Measurements from ENCODE around the gene KRAS.

The KRAS gene

GRCh38 chr12:25186038-25186787 lies 64.5 kb downstream of the KRAS start:
- Histone ChIP-seq H3K9ac (ENCODE audit: low read depth in 1 of 2, low read length in 2 of 2) (no peak overlapping the region), H3K4me1 (ENCODE audit: control insufficient read depth in 1 of 2, insufficient read depth in 2 of 2, low read length in 2 of 2) (no peaks in the 10 kb centered on the region), H3K4me3 (ENCODE audit: low read depth in 1 of 2, low read length in 2 of 2) (no peak overlapping the region), H3K9me3 (ENCODE audit: control insufficient read depth in 1 of 2, low read length in 2 of 2) (no peaks in the 10 kb centered on the region), H3K27me3 (ENCODE audit: control insufficient read depth in 1 of 2, insufficient read depth in 2 of 2, low read length in 2 of 2) (no peaks in the 10 kb centered on the region), H3K27ac (ENCODE audit: low read depth, low read length) (no peak overlapping the region), H3K36me3 (ENCODE audit: control insufficient read depth in 1 of 2, insufficient read depth in 2 of 2, low read length in 2 of 2) (no peaks in the 10 kb centered on the region)

- no peaks in the 10 kb centered on the region for H3K4me1 ChIP-seq (ENCODE audit: control insufficient read depth in 1 of 2, insufficient read depth in 2 of 2, low read length in 2 of 2)
- no peak overlapping the region for H3K4me3 ChIP-seq (ENCODE audit: low read depth in 1 of 2, low read length in 2 of 2)
These were observed 66.6 kb downstream of the KRAS start for GRCh38 chr12:25184132-25184531.

GRCh38 chr12:25182765-25183164 lies 68.0 kb downstream of the KRAS start:
- no peaks in the 10 kb centered on the region for H3K36me3 ChIP-seq (ENCODE audit: control insufficient read depth in 1 of 2, insufficient read depth in 2 of 2, low read length in 2 of 2)
- H3K27me3 ChIP-seq (ENCODE audit: control insufficient read depth in 1 of 2, insufficient read depth in 2 of 2, low read length in 2 of 2), result no peaks in the 10 kb centered on the region
- H3K9ac ChIP-seq (ENCODE audit: low read depth in 1 of 2, low read length in 2 of 2), result no peak overlapping the region
- H3K4me3 ChIP-seq (ENCODE audit: low read depth in 1 of 2, low read length in 2 of 2), result no peak overlapping the region
- no peaks in the 10 kb centered on the region for H3K4me1 ChIP-seq (ENCODE audit: control insufficient read depth in 1 of 2, insufficient read depth in 2 of 2, low read length in 2 of 2)
- no peak overlapping the region for H3K27ac ChIP-seq (ENCODE audit: low read depth, low read length)
- no peaks in the 10 kb centered on the region for H3K9me3 ChIP-seq (ENCODE audit: control insufficient read depth in 1 of 2, low read length in 2 of 2)

More at GRCh38 chr12:25184132-25184531, 66.6 kb downstream of the KRAS start:
- Histone ChIP-seq H3K9me3 (ENCODE audit: control insufficient read depth in 1 of 2, low read length in 2 of 2) (no peaks in the 10 kb centered on the region), H3K27ac (ENCODE audit: low read depth, low read length) (no peak overlapping the region), H3K27me3 (ENCODE audit: control insufficient read depth in 1 of 2, insufficient read depth in 2 of 2, low read length in 2 of 2) (no peaks in the 10 kb centered on the region), H3K9ac (ENCODE audit: low read depth in 1 of 2, low read length in 2 of 2) (no peak overlapping the region), H3K36me3 (ENCODE audit: control insufficient read depth in 1 of 2, insufficient read depth in 2 of 2, low read length in 2 of 2) (no peaks in the 10 kb centered on the region)

- H3K4me1 ChIP-seq (ENCODE audit: control insufficient read depth in 1 of 2, insufficient read depth in 2 of 2, low read length in 2 of 2), result no peaks in the 10 kb centered on the region
- H3K9me3 ChIP-seq (ENCODE audit: control insufficient read depth in 1 of 2, low read length in 2 of 2), result no peaks in the 10 kb centered on the region
These were observed 87.9 kb downstream of the KRAS start for GRCh38 chr12:25162866-25163265.

GRCh38 chr12:25156061-25156460 lies 94.7 kb downstream of the KRAS start:
- Histone ChIP-seq H3K36me3 (ENCODE audit: control insufficient read depth in 1 of 2, insufficient read depth in 2 of 2, low read length in 2 of 2) (no peaks in the 10 kb centered on the region), H3K9me3 (ENCODE audit: control insufficient read depth in 1 of 2, low read length in 2 of 2) (no peaks in the 10 kb centered on the region)

More at GRCh38 chr12:25162866-25163265, 87.9 kb downstream of the KRAS start:
- Histone ChIP-seq H3K27me3 (ENCODE audit: control insufficient read depth in 1 of 2, insufficient read depth in 2 of 2, low read length in 2 of 2) (no peaks in the 10 kb centered on the region), H3K4me3 (ENCODE audit: low read depth in 1 of 2, low read length in 2 of 2) (no peak overlapping the region), H3K9ac (ENCODE audit: low read depth in 1 of 2, low read length in 2 of 2) (no peak overlapping the region), H3K36me3 (ENCODE audit: control insufficient read depth in 1 of 2, insufficient read depth in 2 of 2, low read length in 2 of 2) (no peaks in the 10 kb centered on the region), H3K27ac (ENCODE audit: low read depth, low read length) (no peak overlapping the region)

GRCh38 chr12:25155022-25155576 lies 95.6 kb downstream of the KRAS start:
- Histone ChIP-seq H3K27me3 (ENCODE audit: control insufficient read depth in 1 of 2, insufficient read depth in 2 of 2, low read length in 2 of 2) (no peaks in the 10 kb centered on the region), H3K4me1 (ENCODE audit: control insufficient read depth in 1 of 2, insufficient read depth in 2 of 2, low read length in 2 of 2) (no peaks in the 10 kb centered on the region), H3K9me3 (ENCODE audit: control insufficient read depth in 1 of 2, low read length in 2 of 2) (no peaks in the 10 kb centered on the region), H3K27ac (ENCODE audit: low read depth, low read length) (no peak overlapping the region), H3K4me3 (ENCODE audit: low read depth in 1 of 2, low read length in 2 of 2) (no peak overlapping the region), H3K9ac (ENCODE audit: low read depth in 1 of 2, low read length in 2 of 2) (no peak overlapping the region), H3K36me3 (ENCODE audit: control insufficient read depth in 1 of 2, insufficient read depth in 2 of 2, low read length in 2 of 2) (no peaks in the 10 kb centered on the region)

More at GRCh38 chr12:25156061-25156460, 94.7 kb downstream of the KRAS start:
- H3K27ac ChIP-seq (ENCODE audit: low read depth, low read length), result no peak overlapping the region
- no peak overlapping the region for H3K4me3 ChIP-seq (ENCODE audit: low read depth in 1 of 2, low read length in 2 of 2)
- H3K9ac ChIP-seq (ENCODE audit: low read depth in 1 of 2, low read length in 2 of 2), result no peak overlapping the region
- H3K27me3 ChIP-seq (ENCODE audit: control insufficient read depth in 1 of 2, insufficient read depth in 2 of 2, low read length in 2 of 2), result no peaks in the 10 kb centered on the region
- H3K4me1 ChIP-seq (ENCODE audit: control insufficient read depth in 1 of 2, insufficient read depth in 2 of 2, low read length in 2 of 2), result no peaks in the 10 kb centered on the region
